Neural cell (in vitro differentiated cells): ENCODE data around the gene CWC27.

Source experiments
- EP300 ChIP-seq: fragments of 450-650 bp; conservative IDR thresholded peaks from 2 replicates; pipeline ENCODE4 v1.6.1; 2014; ENCODE audit warnings: antibody characterized with exemption, mild to moderate bottlenecking, moderate library complexity; ENCODE audit not compliant: poor library complexity, severe bottlenecking
- EZH2 ChIP-seq: fragments of 200-600, 300-800 bp; shearing (Covaris generic), sonication (generic); IDR thresholded peaks from 2 replicates; pipeline ENCODE4 v1.6.1; 2014; ENCODE audit warnings: antibody characterized with exemption, low read length, borderline replicate concordance, mild to moderate bottlenecking; ENCODE audit not compliant: insufficient read depth, poor library complexity, severe bottlenecking
- MXI1 ChIP-seq: fragments of 450-650 bp; conservative IDR thresholded peaks from 2 replicates; pipeline ENCODE4 v1.6.1; 2014; ENCODE audit warnings: antibody characterized with exemption, mild to moderate bottlenecking; ENCODE audit not compliant: poor library complexity, severe bottlenecking
- POLR2AphosphoS5 ChIP-seq: IDR thresholded peaks from 2 replicates; pipeline ENCODE4 v1.6.1; 2012
- RAD21 ChIP-seq: fragments of 450-650 bp; conservative IDR thresholded peaks from 2 replicates; pipeline ENCODE4 v1.6.1; 2014; ENCODE audit warnings: antibody characterized with exemption, mild to moderate bottlenecking, moderate library complexity
- TAF1 ChIP-seq: IDR thresholded peaks from 2 replicates; pipeline ENCODE4 v1.6.1; 2012; ENCODE audit warnings: low read depth
- TF ChIP-seq, protein P1 (sequence below): fragments of 450-650 bp; IDR thresholded peaks from 2 replicates; pipeline ENCODE4 v1.5.1; 2014; ENCODE audit warnings: antibody characterized with exemption, mild to moderate bottlenecking, moderate library complexity; ENCODE audit not compliant: poor library complexity, severe bottlenecking
- TF ChIP-seq, protein P2 (sequence below): IDR thresholded peaks from 2 replicates; pipeline ENCODE4 v1.6.1; 2012; ENCODE audit warnings: borderline replicate concordance

DNA sequence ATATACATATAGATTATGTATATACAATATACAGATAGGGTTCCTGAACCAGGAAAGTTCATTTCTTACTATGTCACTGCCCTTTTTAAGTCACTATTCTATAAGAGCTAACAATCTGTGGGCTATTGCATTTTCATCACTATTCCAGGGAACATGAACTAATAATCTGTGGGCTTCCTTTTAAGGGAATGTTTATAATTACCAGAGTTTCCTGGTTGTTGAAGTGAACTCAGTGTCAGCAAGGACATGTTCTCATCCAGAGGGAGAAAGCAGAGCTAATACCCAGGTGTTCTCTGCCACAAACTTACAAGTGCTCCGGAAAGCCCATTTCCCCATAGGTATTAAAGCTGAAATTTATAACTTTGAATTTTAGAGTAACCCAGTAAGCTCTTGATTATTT, 69.6 kb downstream of the CWC27 start:
- TF ChIP-seq, protein P1, sequence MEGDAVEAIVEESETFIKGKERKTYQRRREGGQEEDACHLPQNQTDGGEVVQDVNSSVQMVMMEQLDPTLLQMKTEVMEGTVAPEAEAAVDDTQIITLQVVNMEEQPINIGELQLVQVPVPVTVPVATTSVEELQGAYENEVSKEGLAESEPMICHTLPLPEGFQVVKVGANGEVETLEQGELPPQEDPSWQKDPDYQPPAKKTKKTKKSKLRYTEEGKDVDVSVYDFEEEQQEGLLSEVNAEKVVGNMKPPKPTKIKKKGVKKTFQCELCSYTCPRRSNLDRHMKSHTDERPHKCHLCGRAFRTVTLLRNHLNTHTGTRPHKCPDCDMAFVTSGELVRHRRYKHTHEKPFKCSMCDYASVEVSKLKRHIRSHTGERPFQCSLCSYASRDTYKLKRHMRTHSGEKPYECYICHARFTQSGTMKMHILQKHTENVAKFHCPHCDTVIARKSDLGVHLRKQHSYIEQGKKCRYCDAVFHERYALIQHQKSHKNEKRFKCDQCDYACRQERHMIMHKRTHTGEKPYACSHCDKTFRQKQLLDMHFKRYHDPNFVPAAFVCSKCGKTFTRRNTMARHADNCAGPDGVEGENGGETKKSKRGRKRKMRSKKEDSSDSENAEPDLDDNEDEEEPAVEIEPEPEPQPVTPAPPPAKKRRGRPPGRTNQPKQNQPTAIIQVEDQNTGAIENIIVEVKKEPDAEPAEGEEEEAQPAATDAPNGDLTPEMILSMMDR, result no peak
- TF ChIP-seq EZH2, result no peak
- TF ChIP-seq POLR2AphosphoS5, result no peak
- no peak for TF ChIP-seq MXI1
- TF ChIP-seq, protein P2, sequence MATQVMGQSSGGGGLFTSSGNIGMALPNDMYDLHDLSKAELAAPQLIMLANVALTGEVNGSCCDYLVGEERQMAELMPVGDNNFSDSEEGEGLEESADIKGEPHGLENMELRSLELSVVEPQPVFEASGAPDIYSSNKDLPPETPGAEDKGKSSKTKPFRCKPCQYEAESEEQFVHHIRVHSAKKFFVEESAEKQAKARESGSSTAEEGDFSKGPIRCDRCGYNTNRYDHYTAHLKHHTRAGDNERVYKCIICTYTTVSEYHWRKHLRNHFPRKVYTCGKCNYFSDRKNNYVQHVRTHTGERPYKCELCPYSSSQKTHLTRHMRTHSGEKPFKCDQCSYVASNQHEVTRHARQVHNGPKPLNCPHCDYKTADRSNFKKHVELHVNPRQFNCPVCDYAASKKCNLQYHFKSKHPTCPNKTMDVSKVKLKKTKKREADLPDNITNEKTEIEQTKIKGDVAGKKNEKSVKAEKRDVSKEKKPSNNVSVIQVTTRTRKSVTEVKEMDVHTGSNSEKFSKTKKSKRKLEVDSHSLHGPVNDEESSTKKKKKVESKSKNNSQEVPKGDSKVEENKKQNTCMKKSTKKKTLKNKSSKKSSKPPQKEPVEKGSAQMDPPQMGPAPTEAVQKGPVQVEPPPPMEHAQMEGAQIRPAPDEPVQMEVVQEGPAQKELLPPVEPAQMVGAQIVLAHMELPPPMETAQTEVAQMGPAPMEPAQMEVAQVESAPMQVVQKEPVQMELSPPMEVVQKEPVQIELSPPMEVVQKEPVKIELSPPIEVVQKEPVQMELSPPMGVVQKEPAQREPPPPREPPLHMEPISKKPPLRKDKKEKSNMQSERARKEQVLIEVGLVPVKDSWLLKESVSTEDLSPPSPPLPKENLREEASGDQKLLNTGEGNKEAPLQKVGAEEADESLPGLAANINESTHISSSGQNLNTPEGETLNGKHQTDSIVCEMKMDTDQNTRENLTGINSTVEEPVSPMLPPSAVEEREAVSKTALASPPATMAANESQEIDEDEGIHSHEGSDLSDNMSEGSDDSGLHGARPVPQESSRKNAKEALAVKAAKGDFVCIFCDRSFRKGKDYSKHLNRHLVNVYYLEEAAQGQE, result no peak
- no peak for TF ChIP-seq EP300
- TF ChIP-seq RAD21, result no peak
- no peak for TF ChIP-seq TAF1
